Pericardium fibroblast (primary cell): ENCODE measurements around the gene GREM2. TPM values are rescaled to one million over a fixed set of nuclear protein-coding genes. Genes with fewer than 3 reads are reported as not detected.

ENCODE experiments used
- total RNA-seq: library from RNA; depleted of rRNA; stranded (reverse); fragments of >200 nt; gene quantifications from 2 replicates; pipeline ENCODE4 v1.2.3, GENCODE V29; 2015

GREM2 gene
- 0.43 TPM in 1 of 2 replicates, not detected in the other for total RNA-seq

GRCh38 chr1:240611619-240612480 is at the start of gene GREM2:
TSS of gene GREM2 (minus strand) at chr1:240612155. CDS start at chr1:240493475, 118,680 bp downstream.

